ENCODE measurements around the gene G2E3. TPM values are rescaled to one million over a fixed set of nuclear protein-coding genes. Genes with fewer than 3 reads are reported as not detected.

Gene G2E3
- total RNA-seq, 4 donors from 2014 or later, result 4.1 to 15.6 (median 11.7) TPM

- Histone ChIP-seq H3K27me3 (no peaks in the 10 kb centered on the region), H3K36me3 (peaks cover 0 to 35% (median 0%) of the 10 kb centered on the region in 3 donors), H3K4me1 (no peaks in the 10 kb centered on the region), H3K9me3 (no peaks in the 10 kb centered on the region), H3K27ac (no peak overlapping the region), H3K4me3 (no peak overlapping the region)
- intact Hi-C loops (cut with DNase I), result no loop called here
- 59 to 70% methylated on average over 3 of the region's 3 CpGs for WGBS, 2 donors
- no peak for TF ChIP-seq CTCF (IDR thresholded peaks at IDR 0.05)
- TF ChIP-seq POLR2A (IDR thresholded peaks at IDR 0.05), result no peak
- DNase-seq, result no peak
Measured at GRCh38 chr14:30587141-30587540, 28.2 kb downstream of the G2E3 start.

- TF ChIP-seq CTCF (IDR thresholded peaks at IDR 0.05) (no peak), POLR2A (IDR thresholded peaks at IDR 0.05) (no peak)
- Histone ChIP-seq H3K27ac (no peak overlapping the region), H3K4me1 (no peaks in the 10 kb centered on the region), H3K9me3 (no peaks in the 10 kb centered on the region), H3K36me3 (peaks cover 0 to 49% (median 0%) of the 10 kb centered on the region in 3 donors), H3K27me3 (no peaks in the 10 kb centered on the region), H3K4me3 (no peak overlapping the region)
- intact Hi-C loops (cut with DNase I), result no loop called here
- DNase-seq, result no peak
Measured at GRCh38 chr14:30588873-30589272, 29.9 kb downstream of the G2E3 start.

GRCh38 chr14:30596935-30597334 lies 38.0 kb downstream of the G2E3 start:
- WGBS, 2 donors, result 74 to 92% methylated on average over 1 of the region's 1 CpG
- no peak overlapping the region for H3K27ac ChIP-seq
- TF ChIP-seq CTCF (IDR thresholded peaks at IDR 0.05), result no peak
- TF ChIP-seq POLR2A (IDR thresholded peaks at IDR 0.05), result no peak
- no peaks in the 10 kb centered on the region for H3K9me3 ChIP-seq
- H3K36me3 ChIP-seq, result peaks cover 0 to 84% (median 0%) of the 10 kb centered on the region in 3 donors
- intact Hi-C loops (cut with DNase I), result no loop called here
- H3K4me1 ChIP-seq, result no peaks in the 10 kb centered on the region
- no peaks in the 10 kb centered on the region for H3K27me3 ChIP-seq
- no peak overlapping the region for H3K4me3 ChIP-seq
- DNase-seq, result no peak

DNA sequence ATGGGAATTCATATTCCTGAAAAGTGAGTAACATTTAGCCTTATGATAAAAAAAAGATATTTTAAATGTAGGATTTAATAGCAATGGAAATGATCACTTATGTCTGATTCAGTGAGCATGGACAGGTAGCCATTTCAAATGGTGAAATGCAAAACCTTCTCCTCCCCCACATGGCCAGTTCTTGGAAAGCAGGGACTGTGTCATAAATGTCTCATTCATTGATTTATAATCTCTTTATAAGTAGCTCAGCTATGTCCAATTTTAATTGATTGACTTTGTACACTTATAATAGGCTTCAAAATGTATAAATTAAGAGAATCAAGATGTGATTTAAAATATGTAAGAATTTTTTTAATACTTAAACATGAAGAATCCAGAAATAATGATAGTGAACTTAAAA lies 38.5 kb downstream of the G2E3 start:
- intact Hi-C loops (cut with DNase I), result no loop called here
- Histone ChIP-seq H3K36me3 (peaks cover 0 to 84% (median 0%) of the 10 kb centered on the region in 3 donors), H3K27me3 (no peaks in the 10 kb centered on the region), H3K4me3 (no peak overlapping the region), H3K9me3 (no peaks in the 10 kb centered on the region), H3K4me1 (no peaks in the 10 kb centered on the region), H3K27ac (no peak overlapping the region)
- no peak for TF ChIP-seq POLR2A (IDR thresholded peaks at IDR 0.05)
- no peak for TF ChIP-seq CTCF (IDR thresholded peaks at IDR 0.05)
- DNase-seq, result no peak

- no peak overlapping the region for H3K4me3 ChIP-seq
Measured at GRCh38 chr14:30600922-30601918, 42.3 kb downstream of the G2E3 start.

More at GRCh38 chr14:30600922-30601918, 42.3 kb downstream of the G2E3 start:
- WGBS, 2 donors, result 85 to 92% methylated on average over 8 of the region's 8 CpGs
- no peaks in the 10 kb centered on the region for H3K4me1 ChIP-seq
- H3K27ac ChIP-seq, result no peak overlapping the region
- no peaks in the 10 kb centered on the region for H3K27me3 ChIP-seq
- intact Hi-C loops (cut with DNase I), result no loop called here
- no peak for DNase-seq
- H3K36me3 ChIP-seq, result peaks cover 0 to 96% (median 0%) of the 10 kb centered on the region in 3 donors
- TF ChIP-seq CTCF (IDR thresholded peaks at IDR 0.05) (no peak), POLR2A (IDR thresholded peaks at IDR 0.05) (no peak)
- no peaks in the 10 kb centered on the region for H3K9me3 ChIP-seq
